GM19240 (cell line): Measurements from ENCODE around the gene CDC42BPB.
"Not testable (repeated sequence)": the region's sequence is repeated elsewhere in the genome, so short reads cannot be mapped to it uniquely, and the experiment has no call there.

Experiments used
- DNase-seq: peaks from one replicate; pipeline ENCODE4 v3.0.0; 2011; ENCODE audit warnings: low spot score; ENCODE audit not compliant: insufficient read length

The CDC42BPB gene

DNA sequence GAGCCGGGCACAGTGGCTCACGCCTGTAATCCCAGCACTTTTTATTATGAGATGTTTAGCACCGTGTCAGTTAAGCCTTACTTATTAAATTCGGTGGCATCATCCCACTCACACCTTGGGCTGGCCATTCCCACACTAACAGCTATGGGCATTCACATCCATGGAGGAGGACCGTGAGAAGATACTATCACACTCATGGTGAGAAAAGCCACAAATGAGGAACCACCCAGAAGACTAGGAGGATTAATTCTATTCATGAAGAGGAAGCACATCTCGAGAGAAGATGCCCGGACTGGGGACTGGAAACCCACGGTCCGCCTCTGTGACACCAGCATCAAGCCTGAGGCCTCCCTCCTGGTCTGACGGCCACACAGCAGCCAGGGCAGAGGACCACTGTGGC, 4.9 kb downstream of the CDC42BPB start:
- no peak for DNase-seq

DNA sequence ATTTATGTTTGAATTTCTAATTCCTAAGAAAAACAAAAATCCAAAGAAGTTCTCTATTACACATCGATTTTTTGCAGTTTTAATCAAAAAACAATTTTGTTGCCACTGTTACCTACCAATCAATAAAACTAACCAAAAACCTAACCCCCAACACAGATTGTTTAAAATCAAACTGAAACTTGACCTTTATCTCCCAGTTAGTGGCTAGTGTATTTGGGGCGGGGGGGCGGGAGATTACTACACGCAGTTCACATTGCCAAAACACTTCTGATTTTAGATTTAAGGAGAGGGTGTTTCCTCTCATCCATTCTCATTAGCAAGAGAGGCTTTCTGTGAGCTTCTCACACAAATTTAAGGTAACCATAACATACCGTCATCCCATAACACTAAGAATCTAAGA, 6.4 kb downstream of the CDC42BPB start:
- DNase-seq, result no peak

- DNase-seq, result not testable (repeated sequence)
Measured at GRCh38 chr14:103047453-103047852, 9.9 kb downstream of the CDC42BPB start.

DNA sequence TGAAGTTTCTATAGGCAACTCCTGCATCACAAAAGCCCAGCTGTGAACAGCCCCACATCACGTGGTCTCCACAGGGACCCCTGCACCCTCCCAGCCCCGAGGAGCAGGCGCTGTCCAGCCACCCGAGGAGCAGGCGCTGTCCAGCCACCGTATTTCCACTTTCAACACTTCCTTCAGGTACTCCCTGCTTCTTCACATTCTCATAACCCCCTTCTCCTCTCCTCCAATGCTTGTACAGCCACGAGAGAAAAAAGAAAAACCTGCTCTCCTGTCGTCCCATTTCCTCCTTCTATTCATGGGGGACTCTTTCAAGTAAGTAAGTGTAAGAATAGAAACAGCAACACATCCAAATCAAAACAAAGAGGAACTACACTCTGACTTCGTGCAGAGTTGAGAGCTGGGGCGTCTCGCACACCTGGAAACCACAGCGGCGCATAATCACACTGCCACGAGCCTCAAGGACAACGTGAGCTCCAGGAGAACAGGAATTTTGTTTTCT, 11.9 kb downstream of the CDC42BPB start:
- no peak for DNase-seq

DNA sequence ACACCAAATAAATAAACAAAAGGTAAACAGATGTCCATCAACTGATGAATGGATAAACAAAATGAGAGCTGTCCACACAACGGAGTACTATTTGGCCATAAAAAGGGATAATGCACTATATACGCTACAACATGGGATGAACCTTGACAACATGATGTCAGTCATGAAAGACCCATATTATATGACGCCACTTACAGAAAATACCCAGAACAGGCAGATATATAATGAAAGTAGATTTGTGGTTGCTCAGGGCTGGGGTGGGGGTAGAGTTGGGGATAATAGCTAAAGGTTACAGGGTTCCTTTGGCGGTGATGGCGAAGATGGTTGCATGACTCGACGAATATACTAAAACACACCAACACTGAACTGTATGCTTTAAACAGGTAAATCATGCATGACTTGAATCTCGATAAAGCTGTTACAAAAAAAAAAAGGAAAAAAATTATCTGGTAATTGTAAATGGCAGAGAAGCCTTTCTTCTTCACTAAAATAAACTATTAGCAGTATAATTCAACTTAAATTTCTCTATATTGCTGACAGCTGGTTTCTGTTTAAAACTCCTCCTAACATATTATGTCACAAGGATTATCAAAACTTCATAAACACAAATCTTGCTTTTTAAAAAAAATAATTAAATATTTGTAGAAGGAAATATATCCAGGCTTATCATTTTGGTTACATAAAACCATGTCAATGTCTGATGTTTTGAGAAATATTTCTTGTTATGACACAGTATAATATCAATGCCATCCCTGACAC, 13.9 kb downstream of the CDC42BPB start:
- no peak for DNase-seq

- no peak for DNase-seq
Measured at GRCh38 chr14:103041464-103041863, 15.9 kb downstream of the CDC42BPB start.

DNA sequence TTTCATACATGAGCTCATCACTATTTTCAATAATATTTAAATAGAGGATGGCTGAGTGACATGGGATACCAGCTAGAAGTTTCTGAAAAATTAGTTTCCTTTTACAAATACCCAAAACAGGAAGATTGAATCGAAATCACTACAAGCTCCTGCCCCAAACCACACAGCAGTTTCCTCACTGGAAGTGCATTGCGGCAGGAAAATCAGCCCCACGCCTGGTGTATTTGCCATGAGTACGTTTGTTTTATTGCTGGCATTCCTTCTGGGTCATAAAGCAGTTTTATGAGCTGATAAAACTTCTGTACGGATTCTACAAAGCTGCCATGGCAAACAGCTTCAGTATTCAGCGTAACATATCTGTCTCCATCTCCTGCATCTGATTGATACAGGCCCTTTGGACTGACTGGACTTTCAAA, 23.7 kb downstream of the CDC42BPB start:
- no peak for DNase-seq

DNA sequence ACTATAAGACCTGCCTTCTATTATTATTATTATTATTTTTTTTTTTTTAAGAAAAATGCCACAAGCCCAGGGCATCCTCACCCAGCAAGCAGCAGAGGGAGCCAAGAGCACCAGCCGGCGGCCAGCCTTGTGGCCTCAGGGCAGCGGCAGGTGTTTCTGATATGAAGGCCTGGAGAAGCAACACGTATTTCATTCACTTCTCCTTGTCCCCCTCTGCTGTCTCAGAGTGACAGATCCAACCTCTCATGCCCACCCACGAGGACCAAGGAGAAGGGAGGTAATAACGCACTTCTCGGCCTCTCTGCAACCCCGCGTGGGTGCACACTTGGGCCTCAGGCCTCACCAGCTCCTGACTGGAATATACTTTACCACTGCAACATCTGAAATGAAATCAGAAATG, 25.4 kb downstream of the CDC42BPB start:
- DNase-seq, result no peak

DNA sequence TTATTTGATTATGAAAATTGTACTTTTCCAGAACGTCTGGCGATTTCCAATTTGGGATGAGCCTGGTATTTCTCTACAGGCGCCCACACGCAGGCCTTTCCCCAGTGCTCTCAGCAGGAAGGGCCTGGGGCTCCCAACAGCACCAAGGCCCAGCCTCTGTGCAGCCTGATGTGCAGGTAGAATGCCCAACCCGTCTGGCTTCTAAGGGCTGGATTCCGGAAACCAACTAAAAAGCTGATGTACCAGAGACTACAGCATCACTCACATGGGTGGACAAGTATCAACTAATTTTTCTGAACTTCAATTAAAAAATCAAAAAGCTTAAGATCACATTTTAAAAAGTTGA, 25.8 kb downstream of the CDC42BPB start:
- DNase-seq, result no peak

DNA sequence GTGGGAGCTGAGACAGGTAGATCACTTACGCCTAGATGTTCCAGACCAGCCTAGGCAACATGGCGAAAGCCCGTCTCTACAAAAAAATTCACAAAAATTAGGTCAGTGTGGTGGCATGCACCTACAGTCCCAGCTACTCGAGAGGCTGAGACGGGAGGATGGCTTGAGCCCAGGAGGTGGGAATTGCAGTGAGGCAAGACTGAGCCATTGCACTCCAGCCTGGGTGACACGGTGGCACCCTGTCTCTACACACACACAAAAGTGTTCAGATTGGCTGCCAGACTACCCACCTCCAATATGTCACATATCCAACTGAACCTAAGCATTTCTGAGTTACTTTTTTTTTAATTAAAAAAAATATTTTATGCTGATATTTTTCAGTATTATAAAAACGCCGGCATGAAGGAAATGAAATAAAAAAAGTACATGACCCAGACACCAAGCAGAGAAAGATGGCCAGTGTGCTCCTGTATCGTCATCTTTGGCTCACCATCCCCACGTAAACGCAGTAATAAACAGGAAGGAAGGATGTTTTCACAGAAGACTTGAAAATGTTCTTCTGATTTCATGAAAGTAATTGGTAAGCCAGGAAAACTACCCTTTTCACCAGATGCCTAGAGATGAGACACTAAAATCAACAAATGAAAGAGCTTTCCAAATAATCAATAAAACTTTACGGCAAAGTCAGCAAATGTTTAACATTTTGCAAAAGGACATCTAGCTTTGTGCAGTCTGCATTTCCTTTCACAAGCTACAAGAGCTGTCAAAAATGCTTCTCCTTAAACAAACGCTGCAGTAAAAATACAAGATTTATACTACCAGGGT, 26.4 kb downstream of the CDC42BPB start:
- DNase-seq, result no peak

GRCh38 chr14:103029936-103030335, 27.4 kb downstream of the CDC42BPB start:
- DNase-seq, result no peak

GRCh38 chr14:103028772-103029171, 28.6 kb downstream of the CDC42BPB start:
- no peak for DNase-seq

GRCh38 chr14:103028161-103028767, 29.1 kb downstream of the CDC42BPB start:
- DNase-seq, result no peak

DNA sequence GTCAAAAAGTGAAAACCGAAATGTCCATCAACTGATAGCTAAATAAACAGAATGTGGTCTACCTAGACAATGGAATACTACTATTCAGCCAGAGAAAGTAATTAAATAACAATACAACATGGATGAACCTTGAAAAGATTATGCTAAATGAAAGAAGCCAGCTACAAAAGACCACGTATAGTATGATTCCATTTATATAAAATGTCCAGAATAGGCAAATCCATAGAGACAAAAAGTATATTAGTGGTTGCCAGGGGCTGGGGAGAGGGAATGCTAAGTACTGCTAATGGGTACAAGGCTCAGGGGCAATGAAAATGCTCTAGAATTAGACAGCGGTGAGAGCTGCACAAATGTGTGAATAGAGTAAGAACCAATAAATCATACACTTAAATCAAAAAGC, 29.9 kb downstream of the CDC42BPB start:
- no peak for DNase-seq

DNA sequence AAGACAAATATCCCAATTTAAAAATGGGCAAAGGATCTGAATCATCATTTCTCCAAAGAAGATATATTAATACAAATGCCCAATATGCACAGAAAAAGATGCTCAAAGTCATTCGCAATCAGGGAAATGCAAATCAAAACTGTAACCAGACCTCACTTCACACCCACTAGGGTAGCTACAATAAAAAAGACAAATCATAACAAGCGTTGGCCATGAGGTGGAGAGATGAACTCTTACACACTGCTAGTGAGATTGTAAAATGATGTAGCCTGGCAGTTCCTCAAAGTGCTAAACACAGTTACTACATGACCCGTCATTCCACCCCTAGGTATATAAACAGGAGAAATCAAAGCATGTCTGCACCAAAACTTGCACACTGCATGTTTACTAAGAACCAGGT, 30.4 kb downstream of the CDC42BPB start:
- DNase-seq, result no peak

GRCh38 chr14:103026196-103026595, 31.2 kb downstream of the CDC42BPB start:
- DNase-seq, result not testable (repeated sequence)

DNA sequence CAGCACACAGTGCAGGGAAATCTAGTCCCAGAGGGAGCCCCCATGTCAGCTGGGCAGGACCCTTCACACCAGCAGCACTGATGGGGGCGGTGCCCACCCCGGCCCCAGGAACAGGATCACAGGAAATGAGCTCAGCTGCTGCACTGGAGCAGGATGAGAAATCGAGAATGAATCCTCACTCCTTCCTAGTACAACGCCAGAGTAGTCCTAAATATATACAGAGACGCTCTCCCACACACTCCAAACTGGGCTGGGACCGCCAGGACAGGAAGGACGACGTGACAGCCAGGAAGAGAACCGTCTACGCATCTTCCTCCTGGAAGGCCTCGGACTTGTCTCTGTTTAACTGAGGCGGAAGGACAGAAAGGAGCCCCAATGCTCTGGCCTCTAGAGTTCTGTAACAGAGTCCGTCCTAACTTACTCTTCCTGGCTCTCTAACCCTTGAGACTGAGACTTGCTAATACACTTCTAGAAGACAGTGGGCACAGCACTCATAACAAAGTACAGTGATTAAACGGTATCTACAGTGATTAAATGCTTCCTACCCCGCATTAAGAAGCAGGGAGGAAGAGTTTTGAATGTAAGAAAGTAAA, 33.4 kb downstream of the CDC42BPB start:
- no peak for DNase-seq

DNA sequence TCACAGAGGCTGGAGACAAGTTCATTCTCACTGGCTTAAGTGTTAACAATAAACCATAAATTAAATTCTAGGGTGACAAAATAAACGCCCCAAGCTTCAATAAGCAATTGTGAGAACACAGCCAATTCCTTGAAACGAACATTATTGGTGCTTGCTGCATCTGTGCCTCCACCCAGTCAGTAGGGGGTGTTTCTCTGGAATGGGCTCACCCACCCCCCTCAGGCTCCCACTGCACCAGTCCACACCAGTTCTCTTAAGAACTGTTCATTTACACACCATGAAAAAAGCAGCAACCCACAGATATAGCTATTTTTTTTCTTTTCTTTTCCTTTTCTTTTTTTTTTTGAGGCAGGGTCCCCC, 34.7 kb downstream of the CDC42BPB start:
- no peak for DNase-seq

DNA sequence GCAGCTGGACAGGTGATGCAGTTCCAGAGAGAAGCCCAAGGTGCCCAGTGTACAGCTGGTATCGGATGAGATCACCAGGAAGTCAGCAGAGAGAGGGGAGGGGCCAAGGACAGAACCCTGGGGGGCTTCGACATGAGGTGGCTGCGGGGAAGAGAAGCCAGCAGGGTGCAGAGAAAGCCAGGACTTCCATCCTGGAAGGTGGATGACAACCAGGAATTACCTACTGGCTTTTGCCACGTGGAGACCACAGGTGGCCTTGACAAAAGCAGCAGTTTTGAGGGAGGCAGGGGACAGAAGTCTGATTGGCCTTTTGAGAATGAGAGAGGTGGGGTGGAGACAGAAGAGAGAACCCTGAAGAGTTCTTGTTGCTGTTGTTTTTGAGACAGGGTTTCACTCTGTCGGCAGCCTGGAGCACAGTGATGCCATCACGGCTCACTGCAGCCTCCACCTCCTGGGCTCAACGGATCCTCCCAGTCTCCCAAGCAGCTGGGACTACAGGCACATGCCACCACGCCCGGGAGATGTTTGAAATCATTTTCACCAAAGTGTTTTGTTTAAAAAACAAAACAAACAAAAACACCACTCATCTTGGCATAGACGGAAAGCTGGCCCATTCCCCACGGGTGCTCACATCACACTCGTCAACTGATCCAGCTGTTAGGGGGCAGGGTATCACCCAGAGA, 35.2 kb downstream of the CDC42BPB start:
- no peak for DNase-seq

- no peak for DNase-seq
Measured at GRCh38 chr14:103021684-103022001, 35.7 kb downstream of the CDC42BPB start.
